SK-N-SH treated with all-trans-retinoic acid at 6 μM for 48 hours (cell line): Measurements from ENCODE around the gene KCNIP1.
A peak's percentile ranks its signal among the peaks of the same experiment; 100 is the strongest.

Source experiments
- ATAC-seq: fragments of 200-7000 bp; cut with Tn5 transposase; 3 replicates; pipeline ENCODE4 v1.9.1; 2020; ENCODE audit warnings: mild to moderate bottlenecking, moderate library complexity
- ARNTL ChIP-seq: fragments of 450-650 bp; formaldehyde crosslinking; IDR thresholded peaks from 2 replicates; pipeline ENCODE4 v1.5.0; 2020; ENCODE audit warnings: low read depth, mild to moderate bottlenecking, moderate library complexity, borderline replicate concordance
- CREB5 ChIP-seq: fragments of 250-450 bp; sonication (Bioruptor Pico); IDR thresholded peaks from 2 replicates; pipeline ENCODE4 v1.5.1; 2020; ENCODE audit warnings: low read depth, mild to moderate bottlenecking, moderate library complexity
- ESRRG ChIP-seq: fragments of 250-450 bp; sonication (Bioruptor Pico); IDR thresholded peaks from 2 replicates; pipeline ENCODE4 v1.6.1; 2021; ENCODE audit warnings: mild to moderate bottlenecking
- GLIS3 ChIP-seq: fragments of 250-450 bp; sonication (Bioruptor Pico); IDR thresholded peaks from 2 replicates; pipeline ENCODE4 v1.5.0; 2020; ENCODE audit warnings: mild to moderate bottlenecking, moderate library complexity
- ISL1 ChIP-seq: fragments of 250-450 bp; sonication (Bioruptor Pico); IDR thresholded peaks from 2 replicates; pipeline ENCODE4 v2.1.2; 2022; ENCODE audit warnings: mild to moderate bottlenecking, moderate library complexity
- OSR1 ChIP-seq: fragments of 250-450 bp; sonication (Bioruptor Pico); IDR thresholded peaks from 2 replicates; pipeline ENCODE4 v1.8.0; 2022; ENCODE audit warnings: moderate library complexity, mild to moderate bottlenecking, inconsistent platforms
- RARB ChIP-seq: fragments of 250-450 bp; sonication (Bioruptor Pico); IDR thresholded peaks from 2 replicates; pipeline ENCODE4 v1.8.0; 2021; ENCODE audit warnings: mild to moderate bottlenecking, moderate library complexity
- SNAI2 ChIP-seq: fragments of 250-450 bp; sonication (Bioruptor Pico); IDR thresholded peaks from 2 replicates; pipeline ENCODE4 v1.5.0; 2020; ENCODE audit warnings: mild to moderate bottlenecking, moderate library complexity
- TCF4 ChIP-seq: fragments of 250-450 bp; sonication (Bioruptor Pico); IDR thresholded peaks from 2 replicates; pipeline ENCODE4 v1.8.0; 2021; ENCODE audit warnings: mild to moderate bottlenecking, moderate library complexity, borderline replicate concordance
- TOX ChIP-seq: fragments of 250-450 bp; sonication (Bioruptor Pico); IDR thresholded peaks from 2 replicates; pipeline ENCODE4 v1.8.0; 2021; ENCODE audit warnings: mild to moderate bottlenecking, moderate library complexity, borderline replicate concordance
- TSHZ2 ChIP-seq: fragments of 250-450 bp; sonication (Bioruptor Pico); IDR thresholded peaks from 2 replicates; pipeline ENCODE4 v1.5.0; 2020; ENCODE audit warnings: mild to moderate bottlenecking, moderate library complexity
- ZFP3 ChIP-seq: fragments of 250-450 bp; sonication (Bioruptor Pico); IDR thresholded peaks from 2 replicates; pipeline ENCODE4 v1.5.0; 2020; ENCODE audit warnings: mild to moderate bottlenecking, moderate library complexity
- ZFP30 ChIP-seq: fragments of 450-650 bp; formaldehyde crosslinking; IDR thresholded peaks from 2 replicates; pipeline ENCODE4 v1.5.0; 2022; ENCODE audit warnings: mild to moderate bottlenecking, moderate library complexity
- ZNF8 ChIP-seq: fragments of 450-650 bp; formaldehyde crosslinking; IDR thresholded peaks from 2 replicates; pipeline ENCODE4 v1.5.0; 2020; ENCODE audit warnings: mild to moderate bottlenecking, moderate library complexity
- TF ChIP-seq, protein P1 (sequence below): fragments of 250-450 bp; sonication (Bioruptor Pico); IDR thresholded peaks from 2 replicates; pipeline ENCODE4 v1.8.0; 2020; ENCODE audit warnings: mild to moderate bottlenecking, moderate library complexity, borderline replicate concordance
- TF ChIP-seq, protein P2 (sequence below): fragments of 250-450 bp; sonication (Bioruptor Pico); IDR thresholded peaks from 2 replicates; pipeline ENCODE4 v1.8.0; 2021; ENCODE audit warnings: low read depth, mild to moderate bottlenecking, moderate library complexity, borderline replicate concordance

The KCNIP1 gene

GRCh38 chr5:170614065-170614490, 110.3 kb downstream of the KCNIP1 start:
- peak; percentile 47 for ATAC-seq
- TF ChIP-seq ISL1 (CRISPR knock-in tag): peak; percentile 53; the same call in 1 of the 2 replicates
- TF ChIP-seq ZFP3 (CRISPR knock-in tag): no peak
- no peak for TF ChIP-seq ZNF8 (CRISPR knock-in tag)
- TF ChIP-seq TSHZ2 (CRISPR knock-in tag): peak; percentile 81
- peak; percentile 86 for TF ChIP-seq TCF4 (CRISPR knock-in tag)

DNA sequence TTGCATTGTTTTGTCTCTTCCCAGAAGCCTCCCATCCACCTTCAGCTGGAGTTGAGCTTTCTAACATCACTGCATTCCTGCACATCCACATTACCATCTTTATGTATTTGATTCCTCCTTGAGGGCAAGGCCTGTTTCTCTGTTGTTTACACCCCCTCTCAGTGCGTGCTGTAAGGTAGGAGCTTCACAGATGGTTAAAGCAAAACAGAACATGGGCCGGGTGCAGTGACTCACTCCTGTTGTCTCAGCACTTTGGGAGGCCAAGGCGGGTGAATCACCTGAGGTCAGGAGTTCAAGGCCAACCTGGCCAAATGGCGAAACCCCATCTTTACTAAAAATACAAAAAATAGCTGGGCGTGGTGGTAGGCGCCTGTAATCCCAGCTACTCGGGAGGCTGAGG, 110.9 kb downstream of the KCNIP1 start:
- no peak for TF ChIP-seq ARNTL (CRISPR knock-in tag)
- peak; percentile 97 for TF ChIP-seq ZFP3 (CRISPR knock-in tag)
- peak; percentile 75 for ATAC-seq

DNA sequence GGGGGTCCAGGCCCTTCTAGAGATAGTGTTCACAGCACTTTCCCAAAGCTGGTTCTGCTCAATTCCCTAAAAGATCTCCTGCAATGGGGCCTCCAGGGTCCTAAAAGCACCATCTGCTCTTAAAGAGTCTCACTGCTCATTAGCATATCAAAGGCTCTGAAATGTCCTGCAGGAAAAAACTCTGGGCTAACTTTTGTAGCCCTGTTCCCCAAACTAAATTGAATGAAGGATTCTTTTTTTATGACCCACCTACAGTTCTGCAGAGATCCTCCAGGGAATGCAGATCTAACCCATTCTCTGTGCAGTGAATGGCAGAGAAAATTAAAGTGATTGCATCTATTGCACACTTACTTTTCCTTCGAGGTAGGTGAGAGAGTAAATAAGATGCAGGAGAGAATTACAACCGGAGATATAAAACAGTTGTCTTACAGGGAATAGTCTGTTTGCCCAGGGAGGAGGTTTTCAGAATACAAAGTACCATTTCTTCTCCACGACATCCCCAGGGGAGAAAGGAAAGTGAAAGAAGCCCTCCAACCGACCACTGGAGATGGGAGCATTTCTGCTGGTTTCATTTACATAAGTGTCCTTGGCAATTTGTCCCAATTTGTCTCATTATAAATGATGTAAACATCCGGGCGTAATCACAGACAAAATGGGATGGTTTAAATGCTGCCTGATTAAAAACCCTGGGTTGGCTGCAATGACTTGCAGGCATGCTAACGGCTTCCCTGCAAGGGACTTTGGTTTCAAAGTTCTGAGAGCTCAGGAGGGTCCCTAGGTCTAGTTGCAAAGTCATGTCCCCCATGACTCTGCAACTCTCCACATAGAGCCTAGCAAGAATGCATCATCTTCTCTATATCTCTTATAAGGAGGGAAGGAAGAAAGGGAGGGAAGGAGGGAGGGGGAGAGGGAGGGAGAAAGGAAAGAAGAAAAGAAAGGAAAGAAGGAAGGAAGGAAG, 114.0 kb downstream of the KCNIP1 start:
- ATAC-seq: no peak
- TF ChIP-seq ZFP30: no peak
- TF ChIP-seq ISL1 (CRISPR knock-in tag): no peak
- TF ChIP-seq CREB5 (CRISPR knock-in tag): no peak
- TF ChIP-seq OSR1 (CRISPR knock-in tag): no peak
- TF ChIP-seq TOX: no peak

GRCh38 chr5:170619869-170620268, 116.0 kb downstream of the KCNIP1 start:
- no peak for TF ChIP-seq SNAI2 (CRISPR knock-in tag)
- no peak for TF ChIP-seq ZFP3 (CRISPR knock-in tag)
- no peak for TF ChIP-seq RARB (CRISPR knock-in tag)
- TF ChIP-seq ZFP30: no peak
- TF ChIP-seq GLIS3: no peak
- TF ChIP-seq ISL1 (CRISPR knock-in tag): no peak
- no peak for TF ChIP-seq CREB5 (CRISPR knock-in tag)
- no peak for TF ChIP-seq ESRRG (CRISPR knock-in tag)
- TF ChIP-seq, protein P1, sequence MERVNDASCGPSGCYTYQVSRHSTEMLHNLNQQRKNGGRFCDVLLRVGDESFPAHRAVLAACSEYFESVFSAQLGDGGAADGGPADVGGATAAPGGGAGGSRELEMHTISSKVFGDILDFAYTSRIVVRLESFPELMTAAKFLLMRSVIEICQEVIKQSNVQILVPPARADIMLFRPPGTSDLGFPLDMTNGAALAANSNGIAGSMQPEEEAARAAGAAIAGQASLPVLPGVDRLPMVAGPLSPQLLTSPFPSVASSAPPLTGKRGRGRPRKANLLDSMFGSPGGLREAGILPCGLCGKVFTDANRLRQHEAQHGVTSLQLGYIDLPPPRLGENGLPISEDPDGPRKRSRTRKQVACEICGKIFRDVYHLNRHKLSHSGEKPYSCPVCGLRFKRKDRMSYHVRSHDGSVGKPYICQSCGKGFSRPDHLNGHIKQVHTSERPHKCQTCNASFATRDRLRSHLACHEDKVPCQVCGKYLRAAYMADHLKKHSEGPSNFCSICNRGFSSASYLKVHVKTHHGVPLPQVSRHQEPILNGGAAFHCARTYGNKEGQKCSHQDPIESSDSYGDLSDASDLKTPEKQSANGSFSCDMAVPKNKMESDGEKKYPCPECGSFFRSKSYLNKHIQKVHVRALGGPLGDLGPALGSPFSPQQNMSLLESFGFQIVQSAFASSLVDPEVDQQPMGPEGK: no peak
- TF ChIP-seq, protein P2, sequence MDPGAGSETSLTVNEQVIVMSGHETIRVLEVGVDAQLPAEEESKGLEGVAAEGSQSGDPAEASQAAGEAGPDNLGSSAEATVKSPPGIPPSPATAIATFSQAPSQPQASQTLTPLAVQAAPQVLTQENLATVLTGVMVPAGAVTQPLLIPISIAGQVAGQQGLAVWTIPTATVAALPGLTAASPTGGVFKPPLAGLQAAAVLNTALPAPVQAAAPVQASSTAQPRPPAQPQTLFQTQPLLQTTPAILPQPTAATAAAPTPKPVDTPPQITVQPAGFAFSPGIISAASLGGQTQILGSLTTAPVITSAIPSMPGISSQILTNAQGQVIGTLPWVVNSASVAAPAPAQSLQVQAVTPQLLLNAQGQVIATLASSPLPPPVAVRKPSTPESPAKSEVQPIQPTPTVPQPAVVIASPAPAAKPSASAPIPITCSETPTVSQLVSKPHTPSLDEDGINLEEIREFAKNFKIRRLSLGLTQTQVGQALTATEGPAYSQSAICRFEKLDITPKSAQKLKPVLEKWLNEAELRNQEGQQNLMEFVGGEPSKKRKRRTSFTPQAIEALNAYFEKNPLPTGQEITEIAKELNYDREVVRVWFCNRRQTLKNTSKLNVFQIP: no peak
- TF ChIP-seq OSR1 (CRISPR knock-in tag): no peak
- no peak for TF ChIP-seq ARNTL (CRISPR knock-in tag)
- no peak for ATAC-seq
